Retinal pigment epithelial cell (primary cell): ENCODE measurements around the gene DNAJB6.

Experiments used
- DNase-seq: peaks from one replicate; pipeline ENCODE4 v3.0.0-alpha.2; 2010; ENCODE audit warnings: low read depth
- H3K4me3 ChIP-seq: 2 replicates; pipeline ENCODE4 v1.5.1; 2011; ENCODE audit warnings: mild to moderate bottlenecking, low read length, control low read depth, moderate library complexity
- CTCF ChIP-seq: conservative IDR thresholded peaks from 2 replicates; pipeline ENCODE4 v1.5.1; 2011; ENCODE audit warnings: low read depth, low read length, control low read depth, inconsistent platforms

DNAJB6 gene

GRCh38 chr7:157409753-157410727 is 73.2 kb downstream of the DNAJB6 start:
- no peak overlapping the region for H3K4me3 ChIP-seq
- no peak for DNase-seq
- no peak for TF ChIP-seq CTCF

DNA sequence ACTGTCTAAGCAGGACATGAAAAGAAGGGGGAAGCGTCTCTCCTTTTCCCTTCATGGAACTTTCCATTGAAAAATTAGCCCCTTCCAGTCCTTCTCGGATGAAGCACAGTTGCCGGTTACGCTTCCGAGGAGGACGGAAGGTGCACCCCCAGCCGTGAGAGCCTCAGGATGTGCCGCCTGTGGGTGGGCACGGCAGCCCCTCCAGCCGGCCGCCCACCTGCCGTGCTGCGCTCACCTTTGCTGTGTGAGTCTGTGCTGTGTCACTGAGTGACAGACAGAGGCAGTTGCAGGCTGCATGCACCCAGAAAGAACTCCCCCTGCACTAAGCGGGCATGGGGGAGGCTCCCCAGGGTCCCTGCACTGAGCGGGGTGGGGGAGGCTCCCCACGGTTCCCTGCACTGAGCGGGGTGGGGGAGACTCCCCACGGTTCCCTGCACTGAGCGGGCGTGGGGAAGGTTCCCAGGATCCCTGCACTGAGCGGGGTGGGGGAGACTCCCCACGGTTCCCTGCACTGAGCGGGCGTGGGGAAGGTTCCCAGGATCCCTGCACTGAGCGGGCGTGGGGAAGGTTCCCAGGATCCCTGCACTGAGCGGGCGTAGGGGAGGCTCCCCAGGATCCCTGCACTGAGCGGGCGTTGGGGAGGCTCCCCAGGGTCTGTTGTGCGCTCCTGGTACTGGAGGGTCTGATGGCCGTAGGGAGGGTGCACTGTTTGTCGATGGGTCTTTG is 74.2 kb downstream of the DNAJB6 start:
- H3K4me3 ChIP-seq: no peak overlapping the region
- no peak for TF ChIP-seq CTCF
- no peak for DNase-seq

DNA sequence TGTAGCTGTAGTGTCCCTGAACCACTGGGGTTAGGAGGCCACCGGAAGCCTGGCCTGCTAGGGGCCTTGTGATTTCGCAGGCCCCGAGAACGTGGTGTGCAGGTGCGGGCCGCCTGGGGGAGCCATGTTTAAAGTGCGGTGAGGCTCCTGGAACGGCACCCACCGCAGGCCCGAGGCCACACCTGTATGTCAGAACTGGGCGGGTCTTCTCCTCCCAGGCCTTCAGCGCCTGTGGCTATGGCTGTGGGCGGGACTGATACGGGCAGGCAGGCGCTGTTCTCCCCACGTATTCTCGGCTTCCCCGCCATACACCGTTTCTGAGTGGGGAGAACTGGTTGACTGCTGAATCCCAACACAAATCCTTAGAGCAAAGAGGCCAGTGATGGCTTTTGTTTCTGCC is 74.8 kb downstream of the DNAJB6 start:
- TF ChIP-seq CTCF: no peak
- no peak for DNase-seq
- H3K4me3 ChIP-seq: no peak overlapping the region

DNA sequence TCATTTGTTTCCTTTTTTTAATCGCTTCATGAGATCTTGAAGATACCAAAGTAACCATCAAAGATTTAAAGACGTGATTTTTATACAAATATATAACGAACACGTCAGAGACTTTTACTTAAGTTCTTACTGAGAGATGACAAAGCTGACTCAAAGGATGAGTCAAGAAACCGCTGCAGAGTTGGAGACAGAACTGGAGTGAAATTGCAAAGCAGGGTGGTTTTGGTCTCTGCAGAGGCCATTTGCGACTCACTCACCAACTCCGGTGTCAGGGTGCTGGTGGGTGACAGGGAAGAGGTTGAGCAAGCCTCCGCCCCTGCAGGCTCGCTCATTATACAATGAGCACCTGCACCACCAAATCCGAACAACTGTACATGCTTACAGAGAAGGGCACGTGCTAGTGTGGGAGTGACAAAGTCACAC is 75.2 kb downstream of the DNAJB6 start:
- H3K4me3 ChIP-seq: no peak overlapping the region

DNA sequence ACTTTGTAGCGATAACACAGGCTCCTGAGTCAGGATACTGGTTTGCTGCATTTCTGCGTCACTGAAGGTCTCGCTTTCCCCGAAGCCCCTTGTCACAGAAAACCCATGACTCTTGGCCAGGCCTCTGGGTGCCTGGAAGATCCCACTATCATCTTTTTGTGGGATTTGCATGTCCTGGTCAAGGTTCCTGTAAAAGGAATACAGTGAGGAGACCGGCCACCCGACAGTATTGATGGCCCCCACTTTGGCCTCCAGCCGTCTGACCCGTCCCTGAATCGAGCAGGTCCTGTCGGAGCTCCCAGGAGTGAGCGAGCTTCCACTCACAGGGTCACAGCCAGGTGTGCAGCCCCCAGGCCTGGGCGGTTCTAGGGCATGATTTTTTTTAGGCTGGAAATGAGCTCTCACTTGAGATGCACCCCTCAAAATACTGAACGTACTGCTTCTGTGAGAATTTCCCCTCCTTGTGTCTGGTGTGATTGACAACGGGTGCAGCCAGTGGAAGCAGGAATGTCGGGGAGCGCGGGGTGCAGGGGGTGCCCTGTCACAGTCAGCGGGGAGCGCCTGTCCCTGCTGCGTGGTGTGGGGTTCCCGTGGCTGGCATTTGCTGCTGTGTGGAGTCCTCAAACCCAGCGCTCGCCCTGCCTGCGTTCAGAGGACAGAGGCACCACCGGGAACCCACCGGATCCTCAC is 75.8 kb downstream of the DNAJB6 start:
- no peak overlapping the region for H3K4me3 ChIP-seq
- no peak for TF ChIP-seq CTCF
- no peak for DNase-seq

More for the DNA sequence above, 75.2 kb downstream of the DNAJB6 start:
- no peak for DNase-seq
- TF ChIP-seq CTCF: no peak

DNA sequence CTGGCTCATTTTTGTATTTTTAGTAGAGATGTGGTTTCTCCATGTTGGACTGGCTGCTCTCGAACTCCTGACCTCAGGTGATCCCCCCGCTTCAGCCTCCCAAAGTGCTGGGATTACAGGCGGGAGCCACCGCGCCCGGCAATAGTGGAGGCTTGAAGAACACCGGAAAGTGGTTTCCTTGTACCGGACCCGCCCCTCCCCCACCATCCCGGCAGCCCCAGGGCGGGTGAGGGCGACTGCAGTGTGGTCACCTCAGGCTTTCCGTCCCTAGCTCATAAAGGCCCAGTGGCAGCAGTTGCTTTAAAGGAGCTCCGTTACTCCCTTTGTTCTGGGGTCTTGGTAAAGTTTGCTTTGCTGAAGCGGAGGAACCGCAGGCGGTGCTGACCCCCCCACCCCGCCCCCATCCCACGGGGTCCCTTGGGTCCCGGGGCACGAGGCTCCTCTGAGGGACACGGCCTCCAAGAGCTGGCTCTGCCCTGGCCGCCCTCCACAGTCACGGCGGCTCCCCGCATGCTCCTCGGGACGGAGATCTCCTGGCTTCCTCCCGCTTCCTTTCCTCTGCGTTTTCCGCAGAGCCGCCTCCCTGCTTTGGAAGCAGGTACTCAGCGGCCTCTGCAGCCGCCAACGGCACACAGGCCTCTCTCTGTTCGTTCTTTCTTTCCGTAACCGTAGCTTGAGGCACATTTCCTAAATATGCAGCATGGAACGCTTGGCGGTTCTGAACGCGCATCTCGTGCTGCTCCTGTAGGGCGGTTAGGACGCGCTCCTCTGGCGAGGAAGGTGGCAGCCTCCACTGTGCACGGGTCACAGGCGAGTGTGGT is 77.3 kb downstream of the DNAJB6 start:
- DNase-seq: no peak
- TF ChIP-seq CTCF: no peak
- H3K4me3 ChIP-seq: no peak overlapping the region
